ENCODE measurements around the gene PCOLCE2. TPM values are rescaled to one million over a fixed set of nuclear protein-coding genes. Genes with fewer than 3 reads are reported as not detected.

Gene PCOLCE2
- total RNA-seq, 1 experiment from 2014 or later = 23.9 TPM

- Histone ChIP-seq H3F3A (ENCODE audit: low read length, unreplicated experiment) (no peaks in the 10 kb centered on the region), H3K27ac (ENCODE audit: low read length) (no peak overlapping the region), H3K4me1 (ENCODE audit: insufficient read depth, low read length) (no peaks in the 10 kb centered on the region), H3K4me3 (ENCODE audit: low read length) (no peak overlapping the region), H3K9me3 (ENCODE audit: low read length) (no peaks in the 10 kb centered on the region), H3K9me2 (replicated peaks; ENCODE audit: low read length) (no peaks in the 10 kb centered on the region), H3K79me2 (ENCODE audit: low read length) (no peaks in the 10 kb centered on the region), H3K9ac (ENCODE audit: low read length) (no peak overlapping the region), H4K20me1 (ENCODE audit: low read length) (no peaks in the 10 kb centered on the region), H2AFZ (ENCODE audit: low read length) (no peak overlapping the region), H3K36me3 (ENCODE audit: low read depth, low read length) (no peaks in the 10 kb centered on the region), H3K27me3 (ENCODE audit: low read length) (no peaks in the 10 kb centered on the region), H3K4me2 (ENCODE audit: low read length) (no peak overlapping the region)
- intact Hi-C loops (cut with micrococcal nuclease) = loop anchor here (1.0 to 2.0 kb wide), 2 partner anchors 57 to 101 kb away; no protein-coding TSS in a partner anchor
- no TSS peak for BruUV-seq (replicated peaks)
- CTCF ChIA-PET = no interaction called here
- ATAC-seq (no peak), DNase-seq (no peak)
- TF ChIP-seq CTCF (conservative IDR thresholded peaks at IDR 0.05; ENCODE audit: low read depth, low read length) (no peak), EZH2 (IDR thresholded peaks at IDR 0.05; ENCODE audit: low read length, unreplicated experiment) (no peak), EZH2phosphoT487 (IDR thresholded peaks at IDR 0.05; ENCODE audit: borderline replicate concordance, low read length) (no peak)
- POLR2A ChIA-PET (ENCODE audit: unreplicated experiment) = no interaction called here
Measured at GRCh38 chr3:142929890-142930289, 41.0 kb upstream of the PCOLCE2 start.

DNA sequence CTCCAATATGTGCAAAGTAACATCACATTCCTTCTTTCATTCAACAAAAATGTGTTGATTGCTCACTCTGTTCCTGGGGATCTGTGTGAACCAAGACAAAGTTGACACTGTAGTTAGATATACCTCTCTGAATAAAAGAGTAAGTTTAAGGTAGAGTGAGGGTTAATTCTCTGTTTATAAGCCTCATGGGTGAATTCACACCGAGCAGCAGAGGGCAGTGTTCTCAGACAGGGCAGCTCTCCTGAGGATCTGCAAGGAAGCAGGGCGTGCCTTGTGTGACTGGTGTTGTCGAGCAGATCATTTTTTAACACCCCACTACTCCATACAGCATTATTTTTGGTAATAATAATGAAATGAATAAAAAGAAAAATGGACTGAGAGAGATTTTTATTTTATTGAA, 40.2 kb upstream of the PCOLCE2 start:
- intact Hi-C loops (cut with micrococcal nuclease) = loop anchor here (1.0 kb wide), 1 partner anchor 58 kb away; no protein-coding TSS in a partner anchor
- H3K9me2 ChIP-seq (replicated peaks; ENCODE audit: low read length) = no peaks in the 10 kb centered on the region
- H2AFZ ChIP-seq (ENCODE audit: low read length) = no peak overlapping the region
- DNase-seq (peak; percentile 70), ATAC-seq (peak; percentile 65; the same call in 1 of the 2 replicates)
- H3K4me1 ChIP-seq (ENCODE audit: insufficient read depth, low read length) = no peaks in the 10 kb centered on the region
- no peaks in the 10 kb centered on the region for H3K27me3 ChIP-seq (ENCODE audit: low read length)
- H3F3A ChIP-seq (ENCODE audit: low read length, unreplicated experiment) = no peaks in the 10 kb centered on the region
- BruUV-seq (replicated peaks) = no TSS peak
- H3K36me3 ChIP-seq (ENCODE audit: low read depth, low read length) = no peaks in the 10 kb centered on the region
- no peak overlapping the region for H3K27ac ChIP-seq (ENCODE audit: low read length)
- no peak overlapping the region for H3K4me2 ChIP-seq (ENCODE audit: low read length)
- TF ChIP-seq CTCF (conservative IDR thresholded peaks at IDR 0.05; ENCODE audit: low read depth, low read length) (peak; percentile 76), EZH2phosphoT487 (IDR thresholded peaks at IDR 0.05; ENCODE audit: borderline replicate concordance, low read length) (no peak), EZH2 (IDR thresholded peaks at IDR 0.05; ENCODE audit: low read length, unreplicated experiment) (no peak)
- no peaks in the 10 kb centered on the region for H4K20me1 ChIP-seq (ENCODE audit: low read length)
- H3K79me2 ChIP-seq (ENCODE audit: low read length) = no peaks in the 10 kb centered on the region
- ChIA-PET POLR2A (ENCODE audit: unreplicated experiment) (no interaction called here), CTCF (interaction anchor here (0.5 kb wide), 1 partner anchor 121 kb away, joined by 3 read pairs; no protein-coding TSS in a partner anchor)
- no peaks in the 10 kb centered on the region for H3K9me3 ChIP-seq (ENCODE audit: low read length)
- H3K9ac ChIP-seq (ENCODE audit: low read length) = no peak overlapping the region
- H3K4me3 ChIP-seq (ENCODE audit: low read length) = no peak overlapping the region

- H3K36me3 ChIP-seq (ENCODE audit: low read depth, low read length) = no peaks in the 10 kb centered on the region
- ChIA-PET CTCF (no interaction called here), POLR2A (ENCODE audit: unreplicated experiment) (no interaction called here)
- H3F3A ChIP-seq (ENCODE audit: low read length, unreplicated experiment) = no peaks in the 10 kb centered on the region
- no peak overlapping the region for H3K4me2 ChIP-seq (ENCODE audit: low read length)
- intact Hi-C loops (cut with micrococcal nuclease) = no loop called here
- H3K9me3 ChIP-seq (ENCODE audit: low read length) = no peaks in the 10 kb centered on the region
- no peaks in the 10 kb centered on the region for H3K4me1 ChIP-seq (ENCODE audit: insufficient read depth, low read length)
- BruUV-seq (replicated peaks) = no TSS peak
- H2AFZ ChIP-seq (ENCODE audit: low read length) = no peak overlapping the region
- no peak overlapping the region for H3K4me3 ChIP-seq (ENCODE audit: low read length)
- no peaks in the 10 kb centered on the region for H3K79me2 ChIP-seq (ENCODE audit: low read length)
- H3K9ac ChIP-seq (ENCODE audit: low read length) = no peak overlapping the region
- no peak overlapping the region for H3K27ac ChIP-seq (ENCODE audit: low read length)
- DNase-seq = no peak
- H4K20me1 ChIP-seq (ENCODE audit: low read length) = no peaks in the 10 kb centered on the region
- H3K27me3 ChIP-seq (ENCODE audit: low read length) = no peaks in the 10 kb centered on the region
- no peak for ATAC-seq
- no peaks in the 10 kb centered on the region for H3K9me2 ChIP-seq (replicated peaks; ENCODE audit: low read length)
- TF ChIP-seq EZH2 (IDR thresholded peaks at IDR 0.05; ENCODE audit: low read length, unreplicated experiment) = no peak
- TF ChIP-seq EZH2phosphoT487 (IDR thresholded peaks at IDR 0.05; ENCODE audit: borderline replicate concordance, low read length) = no peak
- no peak for TF ChIP-seq CTCF (conservative IDR thresholded peaks at IDR 0.05; ENCODE audit: low read depth, low read length)
Measured at GRCh38 chr3:142926368-142926944, 37.6 kb upstream of the PCOLCE2 start.

Measured in PC-3 (cell line).